H9 (cell line): Measurements from ENCODE around the gene PDIA2. TPM values are rescaled to one million over a fixed set of nuclear protein-coding genes. Genes with fewer than 3 reads are reported as not detected.

ENCODE experiments used
- DNase-seq: peaks from one replicate; pipeline ENCODE4 v3.0.0-alpha.2; 2017
- H2AFZ ChIP-seq: one replicate; pipeline ENCODE4 v1.6.1; 2013; ENCODE audit warnings: mild to moderate bottlenecking, low read length, control low read depth, moderate library complexity
- H2AK5ac ChIP-seq: 2 replicates; pipeline ENCODE4 v1.6.1; 2013; ENCODE audit warnings: low read length, control low read depth, mixed read lengths; ENCODE audit not compliant: insufficient read length
- H2BK120ac ChIP-seq: one replicate; pipeline ENCODE4 v1.6.1; 2013; ENCODE audit warnings: low read depth, mild to moderate bottlenecking, low read length, control low read depth, inconsistent platforms; ENCODE audit not compliant: poor library complexity, severe bottlenecking
- H2BK12ac ChIP-seq: 2 replicates; pipeline ENCODE4 v1.6.1; 2013; ENCODE audit warnings: low read length, control low read depth, mixed read lengths, low read depth; ENCODE audit not compliant: insufficient read length
- H2BK15ac ChIP-seq: 2 replicates; pipeline ENCODE4 v1.6.1; 2013; ENCODE audit warnings: low read depth, low read length, control low read depth
- H2BK20ac ChIP-seq: one replicate; pipeline ENCODE4 v1.6.1; 2013; ENCODE audit warnings: low read depth, mild to moderate bottlenecking, low read length, control low read depth, inconsistent platforms; ENCODE audit not compliant: poor library complexity, severe bottlenecking
- H2BK5ac ChIP-seq: 2 replicates; pipeline ENCODE4 v1.6.1; 2013; ENCODE audit warnings: low read length, control low read depth, mixed read lengths; ENCODE audit not compliant: insufficient read length
- H3K14ac ChIP-seq: 2 replicates; pipeline ENCODE4 v1.6.1; 2013; ENCODE audit warnings: low read length, control low read depth; ENCODE audit not compliant: insufficient read depth
- H3K18ac ChIP-seq: 2 replicates; pipeline ENCODE4 v1.6.1; 2013; ENCODE audit warnings: low read depth, mild to moderate bottlenecking, mixed read lengths, low read length, control low read depth; ENCODE audit not compliant: insufficient read length
- H3K23ac ChIP-seq: 2 replicates; pipeline ENCODE4 v1.6.1; 2013; ENCODE audit warnings: low read length, control low read depth, mixed read lengths, low read depth; ENCODE audit not compliant: insufficient read length
- H3K23me2 ChIP-seq: 2 replicates; pipeline ENCODE4 v1.6.1; 2013; ENCODE audit warnings: low read depth, mild to moderate bottlenecking, mixed read lengths, low read length, control low read depth; ENCODE audit not compliant: insufficient read length, poor library complexity, severe bottlenecking
- H3K27ac ChIP-seq: 2 replicates; pipeline ENCODE4 v1.5.1; 2013; ENCODE audit warnings: low read length, control low read depth, mixed read lengths, low read depth; ENCODE audit not compliant: insufficient read length
- H3K27me3 ChIP-seq: 2 replicates; pipeline ENCODE4 v1.6.1; 2013; ENCODE audit warnings: low read length, control low read depth, inconsistent platforms; ENCODE audit not compliant: insufficient read depth
- H3K4ac ChIP-seq: 2 replicates; pipeline ENCODE4 v1.6.1; 2013; ENCODE audit warnings: low read depth, mild to moderate bottlenecking, control low read depth, inconsistent platforms, low read length, moderate library complexity
- H3K4me1 ChIP-seq: 2 replicates; pipeline ENCODE4 v1.6.1; 2013; ENCODE audit warnings: low read length, control low read depth, inconsistent platforms; ENCODE audit not compliant: insufficient read depth
- H3K4me2 ChIP-seq: 2 replicates; pipeline ENCODE4 v1.6.1; 2013; ENCODE audit warnings: low read length, control low read depth, mixed read lengths; ENCODE audit not compliant: insufficient read length, insufficient read depth
- H3K56ac ChIP-seq: 2 replicates; pipeline ENCODE4 v1.6.1; 2013; ENCODE audit warnings: low read depth, mild to moderate bottlenecking, mixed read lengths, low read length, control low read depth; ENCODE audit not compliant: insufficient read length
- H3K79me1 ChIP-seq: 2 replicates; pipeline ENCODE4 v1.6.1; 2013; ENCODE audit warnings: low read depth, mild to moderate bottlenecking, moderate library complexity, low read length, control low read depth, inconsistent platforms; ENCODE audit not compliant: insufficient read depth, poor library complexity, severe bottlenecking
- H3K79me2 ChIP-seq: 2 replicates; pipeline ENCODE4 v1.6.1; 2013; ENCODE audit warnings: low read length, control low read depth, inconsistent platforms; ENCODE audit not compliant: insufficient read depth
- H3K9ac ChIP-seq: 2 replicates; pipeline ENCODE4 v1.6.1; 2013; ENCODE audit warnings: low read length, control low read depth, mixed read lengths; ENCODE audit not compliant: insufficient read length; ENCODE audit errors: extremely low read depth
- H3K9me3 ChIP-seq: one replicate; pipeline ENCODE4 v1.6.1; 2013; ENCODE audit warnings: low read depth, low read length, inconsistent platforms; ENCODE audit not compliant: control insufficient read depth
- H3T11ph ChIP-seq: one replicate; pipeline ENCODE4 v1.6.1; 2013; ENCODE audit warnings: mild to moderate bottlenecking, low read length, control low read depth, inconsistent platforms
- H4K20me1 ChIP-seq: one replicate; pipeline ENCODE4 v1.6.1; 2013; ENCODE audit not compliant: control insufficient read depth, insufficient read length, insufficient read depth
- H4K5ac ChIP-seq: 2 replicates; pipeline ENCODE4 v1.6.1; 2013; ENCODE audit warnings: low read depth, mild to moderate bottlenecking, mixed read lengths, low read length, control low read depth; ENCODE audit not compliant: insufficient read length
- H4K8ac ChIP-seq: replicated peaks from 2 replicates; pipeline ENCODE4 v1.6.1; 2013; ENCODE audit warnings: low read length, control low read depth, mixed read lengths, low read depth; ENCODE audit not compliant: insufficient read length
- H4K91ac ChIP-seq: 2 replicates; pipeline ENCODE4 v1.6.1; 2013; ENCODE audit warnings: low read depth, mild to moderate bottlenecking, moderate library complexity, mixed read lengths, low read length, control low read depth; ENCODE audit not compliant: insufficient read length
- H3K27ac Mint-ChIP-seq, 3 experiments: 2 replicates in 2 of 3; 3 replicates in 1 of 3; pipeline ENCODE4 v1.8.0; 2020 to 2021; ENCODE audit warnings: mixed read lengths in 3 of 3, mild to moderate bottlenecking in 1 of 3, moderate library complexity in 1 of 3
- H3K27me3 Mint-ChIP-seq: 2 replicates; pipeline ENCODE4 v1.8.0; 2021; ENCODE audit warnings: low read depth, mild to moderate bottlenecking, moderate library complexity, mixed read lengths
- H3K36me3 Mint-ChIP-seq, 3 experiments: 2 replicates in 2 of 3; 3 replicates in 1 of 3; pipeline ENCODE4 v1.8.0; 2020 to 2021; ENCODE audit warnings: low read depth in 3 of 3, mixed read lengths in 3 of 3; ENCODE audit not compliant: insufficient read depth in 1 of 3
- H3K4me1 Mint-ChIP-seq, 2 experiments: 2 replicates each; pipeline ENCODE4 v1.8.0; 2020; ENCODE audit warnings: mixed read lengths in 2 of 2
- H3K4me3 Mint-ChIP-seq, 2 experiments: 2 replicates in 1 of 2; 3 replicates in 1 of 2; pipeline ENCODE4 v1.8.0; 2020 to 2021; ENCODE audit warnings: mild to moderate bottlenecking in 2 of 2, mixed read lengths in 2 of 2, moderate library complexity in 1 of 2
- H3K9me3 Mint-ChIP-seq, 2 experiments: 2 replicates in 1 of 2; 3 replicates in 1 of 2; pipeline ENCODE4 v1.8.0; 2020; ENCODE audit warnings: mild to moderate bottlenecking in 2 of 2, mixed read lengths in 2 of 2, moderate library complexity in 1 of 2
- CTCF ChIP-seq: fragments of 200-600 bp; sonication (generic); conservative IDR thresholded peaks from 3 replicates; pipeline ENCODE4 v1.8.0; 2021; ENCODE audit warnings: antibody characterized with exemption, mild to moderate bottlenecking
- WGBS: extraction: QIAGEN DNeasy Blood & Tissue Kit; methylation state at CpG from one replicate; pipeline ENCODE4 v1.1.7; 2013; ENCODE audit warnings: missing lambda C conversion rate, low lambda C conversion rate, mixed read lengths; ENCODE audit not compliant: insufficient read length; ENCODE audit errors: extremely low coverage; 5-methylcytosine and 5-hydroxymethylcytosine counted together
- total RNA-seq: library from RNA; stranded (reverse); gene quantifications from 2 replicates; pipeline ENCODE4 v1.2.1, GENCODE V29; 2021

PDIA2 gene
- total RNA-seq, 1 experiment from 2014 or later = 1.4 TPM

GRCh38 chr16:336269-336668 lies 53.3 kb downstream of the PDIA2 start:
- Histone ChIP-seq H2BK5ac (no peak overlapping the region), H4K91ac (no peak overlapping the region), H3K27me3 (no peaks in the 10 kb centered on the region), H3K79me2 (peaks cover 46% of the 10 kb centered on the region; the same call in 1 of the 2 replicates), H3K9ac (no peak overlapping the region), H3K79me1 (no peaks in the 10 kb centered on the region), H4K20me1 (peaks cover 6% of the 10 kb centered on the region), H2AK5ac (no peak overlapping the region), H3K14ac (no peak overlapping the region), H3K4ac (no peak overlapping the region), H2BK15ac (no peak overlapping the region), H2BK12ac (no peak overlapping the region), H3K18ac (no peak overlapping the region), H3K23me2 (no peaks in the 10 kb centered on the region), H3K23ac (no peak overlapping the region), H3K27ac (no peak overlapping the region), H2BK120ac (no peak overlapping the region), H3K9me3 (no peaks in the 10 kb centered on the region), H3K56ac (no peak overlapping the region), H3K4me2 (no peak overlapping the region), H3T11ph (no peak overlapping the region), H2BK20ac (no peak overlapping the region), H4K8ac (no peak overlapping the region), H3K4me1 (no peaks in the 10 kb centered on the region), H2AFZ (no peak overlapping the region), H4K5ac (no peak overlapping the region)
- H3K36me3 Mint-ChIP-seq = peaks cover 0 to 6% (median 2%) of the 10 kb centered on the region in 3 experiments; a peak in 3 of 7 replicates
- H3K4me1 Mint-ChIP-seq = peaks cover 8 to 12% of the 10 kb centered on the region in 2 experiments
- no peak overlapping the region for H3K4me3 Mint-ChIP-seq
- WGBS = no CpG with 5 or more reads among the region's 11 CpGs
- TF ChIP-seq CTCF = no peak
- H3K27ac Mint-ChIP-seq = no peak overlapping the region; a peak in 1 of 7 replicates
- DNase-seq = no peak
- H3K27me3 Mint-ChIP-seq = no peaks in the 10 kb centered on the region
- H3K9me3 Mint-ChIP-seq = no peaks in the 10 kb centered on the region; a peak in 1 of 5 replicates

Other genes starting within 250 kb of the PDIA2 start
- gene POLR3K, start 229.6 kb upstream of the PDIA2 start, total RNA-seq = 53.6 and 56.6 TPM in 2 replicates
- gene SNRNP25, start 229.3 kb upstream of the PDIA2 start, total RNA-seq = 75.3 and 78.5 TPM in 2 replicates
- 34.6 and 35.7 TPM in 2 replicates for gene RHBDF1, start 210.5 kb upstream of the PDIA2 start, total RNA-seq
- gene MPG, start 204.9 kb upstream of the PDIA2 start, total RNA-seq = 39.1 and 41.7 TPM in 2 replicates
- gene NPRL3, start 144.5 kb upstream of the PDIA2 start, total RNA-seq = 36.9 and 37.1 TPM in 2 replicates
- not detected in 2 replicates for gene HBZ, start 130.5 kb upstream of the PDIA2 start, total RNA-seq
- gene HBM, start 117.2 kb upstream of the PDIA2 start, total RNA-seq = not detected in 2 replicates
- gene HBA2, start 110.3 kb upstream of the PDIA2 start, total RNA-seq = 4.3 TPM in 1 of 2 replicates, not detected in the other
- 2.0 and 7.2 TPM in 2 replicates for gene HBA1, start 106.5 kb upstream of the PDIA2 start, total RNA-seq
- 3.5 and 4.4 TPM in 2 replicates for gene HBQ1, start 102.7 kb upstream of the PDIA2 start, total RNA-seq
- 128 and 137 TPM in 2 replicates for gene LUC7L, start 53.7 kb upstream of the PDIA2 start, total RNA-seq
- 94.9 and 98.8 TPM in 2 replicates for gene FAM234A, start 48.3 kb upstream of the PDIA2 start, total RNA-seq
- 2.9 and 3.4 TPM in 2 replicates for gene RGS11, start 7.2 kb upstream of the PDIA2 start, total RNA-seq
- gene ARHGDIG, start 2.6 kb upstream of the PDIA2 start, total RNA-seq = 4.2 and 5.9 TPM in 2 replicates
- gene AXIN1, start 69.6 kb downstream of the PDIA2 start, total RNA-seq = 50.9 and 52.5 TPM in 2 replicates
- 154 TPM in 2 replicates for gene MRPL28, start 87.4 kb downstream of the PDIA2 start, total RNA-seq
- 111 and 114 TPM in 2 replicates for gene PGAP6, start 98.8 kb downstream of the PDIA2 start, total RNA-seq
- 319 and 320 TPM in 2 replicates for gene NME4, start 114.0 kb downstream of the PDIA2 start, total RNA-seq
- 38.8 and 39.3 TPM in 2 replicates for gene DECR2, start 118.7 kb downstream of the PDIA2 start, total RNA-seq
- 37.1 TPM in 2 replicates for gene RAB11FIP3, start 142.5 kb downstream of the PDIA2 start, total RNA-seq
- 71.2 and 76.4 TPM in 2 replicates for gene CAPN15, start 244.5 kb downstream of the PDIA2 start, total RNA-seq